Measurements from ENCODE around the gene PIH1D1.
A peak's percentile ranks its signal among the peaks of the same experiment; 100 is the strongest.

Gene PIH1D1

DNA sequence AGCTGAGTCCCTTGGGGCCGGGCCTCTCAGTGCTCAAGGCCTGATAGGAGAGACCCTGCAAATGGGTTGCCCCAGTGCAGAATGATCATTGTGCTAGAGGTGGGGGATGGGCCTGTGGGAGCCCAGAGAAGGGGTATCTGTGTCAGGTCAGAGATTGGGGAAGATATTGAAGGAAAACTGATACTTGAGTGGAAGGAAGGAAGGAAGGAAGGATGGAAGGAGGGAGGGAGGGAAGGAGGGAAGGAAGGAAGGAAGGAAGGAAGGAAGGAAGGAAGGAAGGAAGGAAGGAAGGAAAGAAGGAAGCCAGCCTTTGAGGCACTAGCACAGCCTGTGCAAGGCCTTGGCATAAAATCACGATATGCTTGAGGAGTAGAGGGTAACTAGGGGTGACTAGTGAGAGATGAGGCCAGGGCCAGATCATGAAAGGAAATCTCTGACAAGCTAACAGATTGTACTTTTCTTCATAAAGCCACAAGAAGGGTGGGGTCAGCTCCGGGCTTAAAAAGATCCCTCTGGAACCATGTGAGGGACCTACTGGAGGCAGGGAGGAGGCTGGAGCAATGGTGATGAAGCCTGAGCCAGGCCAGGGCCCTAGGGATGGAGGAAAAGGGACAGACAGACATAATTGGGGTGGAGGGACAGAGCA is 39.8 kb downstream of the PIH1D1 start:
- DNase-seq (ENCODE audit: low spot score) = no peak
- TF ChIP-seq, protein P1, sequence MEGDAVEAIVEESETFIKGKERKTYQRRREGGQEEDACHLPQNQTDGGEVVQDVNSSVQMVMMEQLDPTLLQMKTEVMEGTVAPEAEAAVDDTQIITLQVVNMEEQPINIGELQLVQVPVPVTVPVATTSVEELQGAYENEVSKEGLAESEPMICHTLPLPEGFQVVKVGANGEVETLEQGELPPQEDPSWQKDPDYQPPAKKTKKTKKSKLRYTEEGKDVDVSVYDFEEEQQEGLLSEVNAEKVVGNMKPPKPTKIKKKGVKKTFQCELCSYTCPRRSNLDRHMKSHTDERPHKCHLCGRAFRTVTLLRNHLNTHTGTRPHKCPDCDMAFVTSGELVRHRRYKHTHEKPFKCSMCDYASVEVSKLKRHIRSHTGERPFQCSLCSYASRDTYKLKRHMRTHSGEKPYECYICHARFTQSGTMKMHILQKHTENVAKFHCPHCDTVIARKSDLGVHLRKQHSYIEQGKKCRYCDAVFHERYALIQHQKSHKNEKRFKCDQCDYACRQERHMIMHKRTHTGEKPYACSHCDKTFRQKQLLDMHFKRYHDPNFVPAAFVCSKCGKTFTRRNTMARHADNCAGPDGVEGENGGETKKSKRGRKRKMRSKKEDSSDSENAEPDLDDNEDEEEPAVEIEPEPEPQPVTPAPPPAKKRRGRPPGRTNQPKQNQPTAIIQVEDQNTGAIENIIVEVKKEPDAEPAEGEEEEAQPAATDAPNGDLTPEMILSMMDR (IDR thresholded peaks at IDR 0.05; ENCODE audit: extremely low read depth, missing control alignments) = no peak

DNA sequence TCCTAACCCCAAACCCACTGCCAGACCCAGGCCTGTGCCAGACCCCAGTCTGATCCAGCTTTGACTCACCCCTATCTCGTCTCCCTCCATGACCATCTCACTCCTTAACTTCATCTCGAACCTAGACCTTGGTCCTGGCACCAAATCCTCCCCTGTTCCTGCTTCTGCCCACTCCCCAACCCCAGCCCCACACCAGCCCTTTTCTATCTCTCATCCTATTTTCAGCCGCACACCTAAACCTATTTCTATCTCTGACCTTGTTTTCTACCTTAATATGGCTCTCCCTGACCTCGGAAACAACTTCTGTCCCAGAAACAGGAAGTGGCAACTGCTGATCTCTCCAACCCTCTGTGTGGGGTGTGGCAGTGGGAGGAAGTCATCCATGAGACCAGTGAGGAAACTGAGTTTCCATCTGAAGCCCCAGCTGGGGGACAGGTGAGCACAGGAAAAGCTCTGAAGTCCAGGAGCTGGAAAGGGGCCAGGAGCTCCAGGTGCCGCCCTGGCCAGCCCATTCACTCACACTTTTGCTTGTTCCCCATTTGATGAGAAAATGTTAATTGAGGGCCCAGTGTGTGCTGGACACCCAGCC is 42.1 kb downstream of the PIH1D1 start:
- TF ChIP-seq, protein P1 (IDR thresholded peaks at IDR 0.05; ENCODE audit: extremely low read depth, missing control alignments) = no peak
- peak; percentile 56 for DNase-seq (ENCODE audit: low spot score)

DNA sequence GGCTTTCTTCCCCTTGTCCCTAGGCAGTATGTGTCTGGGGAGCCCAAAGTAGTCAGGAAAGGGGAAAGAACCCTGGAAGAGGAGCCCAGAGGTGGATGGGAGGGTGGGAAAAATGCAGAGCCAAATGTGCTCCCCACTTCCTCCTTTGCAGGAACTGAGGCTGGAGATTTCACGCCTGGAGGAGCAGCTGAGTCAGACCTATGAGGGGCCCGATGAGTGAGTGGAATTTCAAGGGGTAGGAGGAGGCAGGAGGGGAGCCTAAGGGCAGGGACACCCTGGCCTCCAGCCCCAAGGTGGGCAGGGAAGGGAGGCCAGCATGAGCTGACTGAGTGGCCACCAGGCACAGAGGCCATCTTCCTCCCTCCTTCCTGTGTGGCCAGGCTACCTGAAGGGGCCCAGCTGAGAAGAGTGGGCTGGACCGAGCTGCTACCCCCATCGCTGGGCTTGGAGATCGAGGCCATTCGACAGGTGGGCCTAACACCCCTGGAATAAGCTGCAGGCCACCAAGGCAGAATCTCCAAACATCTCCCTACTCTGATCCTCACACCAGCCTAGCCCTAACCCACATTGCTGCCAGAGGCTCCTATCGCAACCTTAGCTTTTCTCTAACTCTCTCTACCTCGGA is 42.7 kb downstream of the PIH1D1 start:
- peak; percentile 33 for DNase-seq (ENCODE audit: low spot score)
- TF ChIP-seq, protein P1 (IDR thresholded peaks at IDR 0.05; ENCODE audit: extremely low read depth, missing control alignments) = no peak

DNA sequence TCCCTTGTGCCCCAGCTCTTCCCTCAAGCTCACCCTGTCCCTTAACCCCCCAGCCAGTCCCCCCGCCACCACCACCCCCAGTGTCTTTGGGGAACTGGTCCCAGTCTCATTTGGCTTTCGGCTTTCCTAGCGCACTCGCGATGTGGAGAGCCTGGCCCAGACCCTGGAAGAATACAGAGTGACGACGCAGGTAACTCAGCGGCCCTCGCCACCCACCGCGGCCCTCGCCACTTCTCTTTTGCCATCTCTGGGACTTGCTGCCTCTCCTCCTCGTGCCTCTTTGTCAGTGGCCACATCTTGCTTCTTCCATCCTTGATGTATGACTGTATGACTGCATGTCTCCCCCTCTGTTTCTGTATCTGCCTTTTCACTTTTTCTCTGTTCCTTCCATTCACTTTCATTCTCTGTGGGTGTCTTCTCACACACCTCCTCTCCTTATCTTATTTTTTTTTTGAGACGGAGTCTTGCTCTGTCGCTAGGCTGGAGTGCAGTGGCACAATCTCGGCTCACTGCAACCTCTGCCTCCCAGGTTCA is 44.1 kb downstream of the PIH1D1 start:
- no peak for DNase-seq (ENCODE audit: low spot score)
- TF ChIP-seq, protein P1 (IDR thresholded peaks at IDR 0.05; ENCODE audit: extremely low read depth, missing control alignments) = no peak

DNA sequence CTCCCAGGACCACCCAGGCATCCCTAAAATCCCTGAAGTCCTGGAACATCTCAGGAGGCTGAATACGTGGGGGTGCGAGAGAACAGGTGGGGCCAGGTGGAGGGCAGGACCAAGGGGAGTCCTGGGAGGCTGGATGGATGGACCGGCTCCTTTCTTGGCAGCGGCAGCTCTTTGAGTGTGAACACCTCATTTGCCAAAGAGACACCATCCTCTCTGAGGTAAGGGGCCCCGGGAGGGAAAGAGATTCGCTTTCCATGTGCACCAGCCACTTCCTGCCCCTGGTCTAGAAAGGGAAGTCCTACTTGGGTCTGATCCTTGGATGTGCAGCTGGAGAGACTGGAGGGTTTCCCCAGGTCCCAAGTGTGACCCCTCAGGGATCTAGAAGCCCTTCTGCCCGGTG is 44.5 kb downstream of the PIH1D1 start:
- DNase-seq (ENCODE audit: low spot score) = no peak
- TF ChIP-seq, protein P1 (IDR thresholded peaks at IDR 0.05; ENCODE audit: extremely low read depth, missing control alignments) = no peak

DNA sequence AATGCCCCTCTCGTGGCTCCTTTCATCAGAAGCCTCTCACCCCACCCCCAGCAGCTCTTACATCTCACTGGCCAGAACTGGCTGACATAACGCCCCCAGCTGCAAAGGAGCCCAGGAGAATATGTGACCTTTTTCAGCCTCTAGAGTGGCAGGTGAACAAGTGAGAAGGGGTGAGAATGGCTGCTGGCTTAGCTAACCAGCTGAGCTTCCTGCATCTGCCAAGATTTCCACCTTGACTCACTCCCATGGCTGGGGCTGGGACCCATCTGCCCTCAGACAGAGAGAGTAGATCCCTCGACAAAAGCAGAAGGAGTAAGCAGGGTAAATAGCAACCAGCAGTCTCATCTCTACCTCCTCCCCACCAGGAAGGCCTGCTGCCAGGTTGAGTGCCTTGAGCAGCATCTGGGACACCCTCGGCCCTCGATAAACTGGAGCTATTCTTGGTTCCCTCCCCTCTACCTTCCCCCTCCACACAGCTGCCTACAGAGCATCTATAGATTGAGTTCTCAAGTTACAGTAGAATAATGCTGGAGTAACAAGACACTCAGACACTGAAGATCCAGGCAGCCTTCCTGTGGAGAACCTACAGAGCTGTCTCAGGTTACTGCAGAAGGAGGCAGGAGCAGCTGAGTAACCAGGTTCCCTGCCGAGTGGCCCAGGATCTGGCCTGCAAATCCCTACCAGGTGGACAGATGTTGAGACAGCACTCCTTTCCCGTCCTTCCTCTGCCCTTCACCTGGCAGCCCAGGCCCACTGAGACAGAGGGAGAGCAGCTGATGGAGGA is 48.0 kb downstream of the PIH1D1 start:
- no peak for DNase-seq (ENCODE audit: low spot score)
- TF ChIP-seq, protein P1 (IDR thresholded peaks at IDR 0.05; ENCODE audit: extremely low read depth, missing control alignments) = no peak

Measured in GM20000 (cell line).